MCF 10A (cell line): ENCODE results near the gene GNAL. TPM values are rescaled to one million over a fixed set of nuclear protein-coding genes. Genes with fewer than 3 reads are reported as not detected.

Experiments used
- BruUV-seq: library from RNA; stranded (reverse); fragments of 400-500 nt; replicated peaks from 2 replicates; lab custom pipeline; 2021; lab: Mats Ljungman, UMichigan
- CTCF ChIA-PET: fragments of 300-600 bp; sonication (Branson Sonifier 250); formaldehyde crosslinking; extraction: SDS; loops from one replicate; lab custom pipeline; 2021; ENCODE audit warnings: antibody characterized with exemption, inconsistent platforms; lab: Yijun Ruan, JAX
- POLR2A ChIA-PET: fragments of 300-600, 350-650 bp; sonication (Branson Sonifier 250); formaldehyde crosslinking; extraction: SDS; loops from one replicate; lab custom pipeline; 2020; ENCODE audit warnings: antibody characterized with exemption, inconsistent platforms; lab: Yijun Ruan, JAX
- DNase-seq: peaks from one replicate; pipeline ENCODE4 v3.0.0-alpha.2; 2018; ENCODE audit not compliant: unreplicated experiment
- H3K27ac Mint-ChIP-seq: one replicate; pipeline ENCODE4 v1.8.0; 2022; ENCODE audit warnings: mild to moderate bottlenecking, low read depth, mixed read lengths; ENCODE audit not compliant: unreplicated experiment
- H3K27me3 Mint-ChIP-seq: one replicate; pipeline ENCODE4 v1.8.0; 2022; ENCODE audit warnings: mixed read lengths; ENCODE audit not compliant: insufficient read depth, unreplicated experiment
- H3K36me3 Mint-ChIP-seq: one replicate; pipeline ENCODE4 v1.8.0; 2022; ENCODE audit warnings: mild to moderate bottlenecking, moderate library complexity, mixed read lengths; ENCODE audit not compliant: insufficient read depth, unreplicated experiment
- H3K4me1 Mint-ChIP-seq: one replicate; pipeline ENCODE4 v1.8.0; 2022; ENCODE audit warnings: mixed read lengths; ENCODE audit not compliant: insufficient read depth, unreplicated experiment
- H3K4me3 Mint-ChIP-seq: one replicate; pipeline ENCODE4 v1.8.0; 2022; ENCODE audit warnings: mild to moderate bottlenecking, moderate library complexity, mixed read lengths; ENCODE audit not compliant: unreplicated experiment
- H3K9me3 Mint-ChIP-seq: one replicate; pipeline ENCODE4 v1.8.0; 2022; ENCODE audit warnings: mixed read lengths; ENCODE audit not compliant: unreplicated experiment
- CTCF ChIP-seq: fragments of 200-600 bp; IDR thresholded peaks from one replicate; pipeline ENCODE4 v1.8.0; 2022; ENCODE audit warnings: antibody characterized with exemption, mild to moderate bottlenecking; ENCODE audit not compliant: unreplicated experiment
- intact Hi-C: fragments of 100-400 bp; cut with micrococcal nuclease; formaldehyde crosslinking; loops from 2 replicates; pipeline ENCODE4 v1.14.1; 2022
- total RNA-seq: library from RNA; stranded (reverse); gene quantifications from 2 replicates; pipeline ENCODE4 v1.2.3, GENCODE V29; 2022

Gene GNAL
- total RNA-seq, 1 experiment from 2014 or later = 1.6 TPM

GRCh38 chr18:11849841-11850634 is 161.0 kb downstream of the GNAL start:
- POLR2A ChIA-PET = interaction anchor here (0.6 to 4.1 kb wide), 33 partner anchors 9 to 527 kb away, joined by 3 to 35 read pairs (median 4); partner anchors contain the start of genes AFG3L2, GNAL, IMPA2 and MPPE1

GRCh38 chr18:11850821-11851145 is 161.7 kb downstream of the GNAL start:
- TF ChIP-seq CTCF = no peak
- Mint-ChIP-seq H3K4me3 (peak overlapping the region; percentile 96), H3K4me1 (peaks cover 12% of the 10 kb centered on the region), H3K36me3 (peaks cover 49% of the 10 kb centered on the region), H3K27ac (peak overlapping the region; percentile 99), H3K9me3 (no peaks in the 10 kb centered on the region), H3K27me3 (no peaks in the 10 kb centered on the region)
- no peak for DNase-seq
- intact Hi-C loops = loop anchor here (5.0 kb wide), 2 partner anchors 118 to 132 kb away; partner anchors contain the start of gene IMPA2
- ChIA-PET CTCF (no interaction called here), POLR2A (interaction anchor here (0.6 to 4.1 kb wide), 32 partner anchors 8 to 526 kb away, joined by 3 to 35 read pairs (median 4); partner anchors contain the start of genes AFG3L2, GNAL, IMPA2 and MPPE1)
- TSS peak; percentile 86 for BruUV-seq

More at GRCh38 chr18:11849841-11850634, 161.0 kb downstream of the GNAL start:
- H3K4me1 Mint-ChIP-seq = peaks cover 12% of the 10 kb centered on the region
- peak overlapping the region; percentile 99 for H3K27ac Mint-ChIP-seq
- TF ChIP-seq CTCF = no peak
- peak; percentile 95 for DNase-seq
- intact Hi-C loops = loop anchor here (5.0 kb wide), 2 partner anchors 118 to 132 kb away; partner anchors contain the start of gene IMPA2
- H3K4me3 Mint-ChIP-seq = peak overlapping the region; percentile 96
- no TSS peak for BruUV-seq
- no peaks in the 10 kb centered on the region for H3K27me3 Mint-ChIP-seq
- H3K36me3 Mint-ChIP-seq = peaks cover 47% of the 10 kb centered on the region
- no peaks in the 10 kb centered on the region for H3K9me3 Mint-ChIP-seq
- CTCF ChIA-PET = interaction anchor here (0.6 to 1.5 kb wide), 5 partner anchors 10 to 117 kb away, joined by 3 to 6 read pairs (median 4); no protein-coding TSS in a partner anchor

- POLR2A ChIA-PET = interaction anchor here (0.7 to 4.1 kb wide), 32 partner anchors 8 to 525 kb away, joined by 3 to 35 read pairs (median 4); partner anchors contain the start of genes AFG3L2, GNAL, IMPA2 and MPPE1
- H3K4me3 Mint-ChIP-seq = peak within 1 kb of the TSS; percentile 96
- peak; percentile 95 for DNase-seq
These were observed 162.2 kb downstream of the GNAL start, which contains the start of gene CHMP1B for GRCh38 chr18:11851146-11851805. CHMP1B (plus strand) TSS chr18:11851413; CDS start chr18:11851512, 99 bp downstream.

More at GRCh38 chr18:11851146-11851805, 162.2 kb downstream of the GNAL start, which contains the start of gene CHMP1B:
- CTCF ChIA-PET = no interaction called here
- H3K36me3 Mint-ChIP-seq = peaks cover 52% of the 10 kb centered on the region
- H3K9me3 Mint-ChIP-seq = no peaks in the 10 kb centered on the region
- TF ChIP-seq CTCF = no peak
- no peaks in the 10 kb centered on the region for H3K27me3 Mint-ChIP-seq
- H3K4me1 Mint-ChIP-seq = peaks cover 12% of the 10 kb centered on the region
- intact Hi-C loops = loop anchor here (5.0 kb wide), 2 partner anchors 119 to 131 kb away; partner anchors contain the start of gene IMPA2
- BruUV-seq = no TSS peak
- H3K27ac Mint-ChIP-seq = peak within 1 kb of the TSS; percentile 99
